GM21447 (cell line): ENCODE measurements around the gene SAMD8.

Source experiments
- ATAC-seq: cut with Tn5 transposase; IDR thresholded peaks from one replicate; pipeline ENCODE4 v1.9.1; 2021; ENCODE audit not compliant: unreplicated experiment

Gene SAMD8

GRCh38 chr10:75084834-75085384, 26.5 kb upstream of the SAMD8 start:
- ATAC-seq, result no peak

GRCh38 chr10:75086278-75086934, 25.1 kb upstream of the SAMD8 start:
- no peak for ATAC-seq

GRCh38 chr10:75088640-75089039, 22.8 kb upstream of the SAMD8 start:
- ATAC-seq, result no peak

- ATAC-seq, result no peak
These were observed 21.8 kb upstream of the SAMD8 start for GRCh38 chr10:75089634-75090033.

DNA sequence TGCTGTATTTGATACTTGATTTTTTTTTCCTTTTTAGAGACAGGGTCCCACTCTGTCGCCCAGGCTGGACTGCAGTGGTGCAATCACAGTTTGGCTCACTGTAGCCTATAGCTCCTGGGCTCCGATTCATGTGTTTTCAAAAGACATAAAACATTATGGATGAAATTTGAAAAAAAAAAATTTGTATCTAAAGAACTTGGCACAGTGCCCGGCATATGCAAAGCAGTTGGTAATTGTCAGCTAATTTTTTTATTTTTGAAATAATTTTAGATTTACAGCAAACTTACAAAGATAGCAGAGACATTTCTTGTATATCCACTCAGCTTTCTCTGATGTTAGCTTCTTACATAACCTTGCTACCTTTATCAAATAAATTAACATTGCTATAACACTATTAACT, 20.3 kb upstream of the SAMD8 start:
- ATAC-seq, result no peak

DNA sequence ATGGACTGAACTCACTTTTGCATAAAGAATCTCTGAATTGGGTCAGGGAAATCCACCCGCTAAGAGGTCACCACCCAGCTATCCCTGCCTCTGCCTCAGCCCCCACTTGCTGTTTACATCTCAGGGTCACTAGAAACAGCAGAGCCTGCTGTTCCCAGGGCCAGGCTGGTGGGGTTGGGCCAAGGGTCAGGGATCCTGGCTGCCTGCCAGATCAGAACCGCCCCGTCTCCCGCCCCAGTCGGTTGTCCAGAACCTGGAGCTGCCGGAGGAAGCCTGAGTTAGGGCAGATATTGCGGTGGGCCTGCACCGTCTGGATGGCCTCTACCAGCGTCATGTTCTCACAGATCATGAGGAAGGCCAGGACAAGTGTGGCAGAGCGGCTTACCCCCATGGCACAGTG, 17.0 kb upstream of the SAMD8 start:
- no peak for ATAC-seq

- no peak for ATAC-seq
These were observed 15.8 kb upstream of the SAMD8 start for GRCh38 chr10:75095631-75096030.

DNA sequence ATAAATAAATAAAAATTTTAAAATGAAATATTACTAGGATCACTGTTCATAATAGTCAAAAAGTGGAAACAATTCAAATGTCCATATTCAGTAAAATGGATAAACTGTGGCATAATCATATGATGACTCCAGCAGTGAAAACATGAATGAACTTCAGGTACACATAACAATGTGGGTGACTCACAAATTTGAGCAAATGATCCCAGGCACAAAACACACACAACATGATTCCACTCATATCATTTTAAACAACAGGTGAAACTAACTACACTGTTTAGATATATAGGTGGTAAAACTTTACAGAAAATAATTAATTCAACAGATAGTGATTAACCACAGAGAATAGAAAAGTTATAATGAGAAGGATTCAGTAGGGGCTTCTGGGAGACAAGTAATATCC, 14.7 kb upstream of the SAMD8 start:
- ATAC-seq, result no peak

- no peak for ATAC-seq
These were observed 13.7 kb upstream of the SAMD8 start for GRCh38 chr10:75097666-75098285.

- ATAC-seq, result no peak
These were observed 12.4 kb upstream of the SAMD8 start for GRCh38 chr10:75098902-75099673.

DNA sequence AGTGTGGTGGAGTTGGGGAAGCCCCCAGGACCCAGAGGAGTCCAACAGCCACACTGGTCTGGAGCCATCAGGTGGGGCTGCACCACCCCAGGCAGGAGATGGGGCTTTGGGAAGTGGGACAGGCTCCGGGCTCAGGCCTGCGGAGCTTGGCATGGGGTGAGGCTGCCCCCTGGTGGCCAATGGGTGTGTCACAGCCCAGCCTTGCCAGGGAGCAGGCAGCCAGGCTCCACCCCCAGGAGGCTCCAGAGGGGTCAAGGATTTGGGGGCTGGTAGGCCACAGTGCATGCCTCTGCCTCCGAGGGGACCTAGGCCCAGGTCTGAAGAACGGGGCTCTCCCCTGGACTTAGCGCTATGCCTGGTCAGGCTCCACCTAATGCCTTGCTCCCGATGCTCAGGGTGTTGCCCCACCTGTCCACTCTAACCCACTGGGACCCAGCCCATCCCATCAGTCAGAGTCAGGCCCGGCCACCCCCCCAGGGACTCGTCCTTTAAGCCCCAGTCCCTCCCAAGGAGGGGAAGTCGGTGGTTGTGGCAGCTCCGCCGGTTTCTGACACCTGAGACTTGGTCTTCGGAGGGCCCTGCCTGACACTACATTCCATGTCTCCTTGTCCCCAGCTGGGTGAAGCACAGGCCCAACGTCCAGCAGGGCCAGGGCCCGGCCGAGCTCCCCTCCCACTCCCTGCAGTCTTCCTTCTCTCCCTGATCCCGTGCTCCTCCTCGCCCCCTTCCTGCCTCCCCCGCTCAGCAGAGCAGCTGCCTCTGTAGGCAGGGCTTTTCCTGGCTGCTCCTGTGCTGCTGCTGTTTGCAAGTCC, 11.3 kb upstream of the SAMD8 start:
- peak; percentile 65 for ATAC-seq

DNA sequence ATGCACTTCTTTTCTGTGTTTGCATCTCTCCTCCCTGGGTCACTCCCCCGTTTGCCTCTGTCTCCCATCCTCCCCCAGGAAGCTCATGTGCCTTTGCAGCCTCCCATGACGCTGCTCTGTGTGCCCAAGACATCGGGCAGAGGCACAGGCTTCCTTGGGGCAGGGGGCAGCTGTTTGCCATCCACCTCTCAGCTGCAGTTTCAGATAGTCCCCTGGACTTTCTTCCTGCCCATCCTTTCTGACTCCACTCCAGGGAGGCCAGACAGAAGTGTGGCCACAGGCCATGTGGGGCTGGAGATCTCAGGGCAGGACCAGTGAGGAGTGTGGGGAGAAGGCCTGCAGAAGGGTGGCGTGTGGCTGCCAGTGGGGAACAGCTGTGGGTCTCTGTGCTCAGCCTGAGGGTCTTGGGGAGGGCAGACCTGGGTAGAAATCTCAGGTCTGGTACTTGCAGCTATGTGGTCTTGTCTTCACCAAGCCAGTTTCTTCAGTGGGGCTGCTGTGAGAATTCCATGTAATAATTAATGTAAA, 10.6 kb upstream of the SAMD8 start:
- ATAC-seq, result no peak

DNA sequence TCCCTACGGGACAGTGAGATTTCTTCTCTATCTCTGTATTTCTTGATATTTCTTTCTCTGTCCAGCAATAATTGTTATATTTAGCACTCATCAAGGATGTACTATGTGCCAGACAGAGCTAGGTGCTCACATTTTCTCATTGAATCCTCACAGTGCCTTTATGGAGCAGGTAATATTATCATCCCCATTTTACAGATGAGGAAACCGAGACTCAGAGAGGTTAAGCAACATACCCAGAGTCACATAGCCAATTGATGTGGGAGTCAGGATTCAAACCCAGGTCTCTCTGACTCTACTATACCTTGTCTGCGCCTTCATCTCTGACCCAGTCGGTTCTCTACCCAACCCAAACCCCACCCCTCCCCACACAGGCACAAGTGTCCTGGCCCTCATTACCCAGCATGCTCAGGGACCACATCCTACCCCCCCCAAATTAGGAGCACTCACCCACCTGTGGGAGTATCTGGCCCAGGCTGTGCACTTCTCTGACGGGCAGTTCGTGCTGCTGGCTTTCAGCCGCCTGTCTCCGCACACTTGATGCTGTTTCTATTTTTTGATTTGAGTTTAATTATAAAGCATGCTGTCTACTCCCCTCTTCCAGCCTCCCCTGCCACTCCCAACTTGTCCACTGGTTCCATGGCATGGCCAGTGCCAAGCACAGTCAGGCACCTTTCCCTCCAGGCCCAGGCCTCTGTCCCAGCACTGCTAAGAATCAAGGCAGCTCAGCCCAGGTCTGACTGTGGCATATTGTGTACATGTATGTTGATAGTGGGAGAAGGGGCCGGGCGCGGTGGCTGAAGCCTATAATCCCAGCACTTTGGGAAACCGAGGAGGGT, 9.8 kb upstream of the SAMD8 start:
- ATAC-seq, result no peak

- ATAC-seq, result no peak
These were observed 8.4 kb upstream of the SAMD8 start for GRCh38 chr10:75102830-75103673.

DNA sequence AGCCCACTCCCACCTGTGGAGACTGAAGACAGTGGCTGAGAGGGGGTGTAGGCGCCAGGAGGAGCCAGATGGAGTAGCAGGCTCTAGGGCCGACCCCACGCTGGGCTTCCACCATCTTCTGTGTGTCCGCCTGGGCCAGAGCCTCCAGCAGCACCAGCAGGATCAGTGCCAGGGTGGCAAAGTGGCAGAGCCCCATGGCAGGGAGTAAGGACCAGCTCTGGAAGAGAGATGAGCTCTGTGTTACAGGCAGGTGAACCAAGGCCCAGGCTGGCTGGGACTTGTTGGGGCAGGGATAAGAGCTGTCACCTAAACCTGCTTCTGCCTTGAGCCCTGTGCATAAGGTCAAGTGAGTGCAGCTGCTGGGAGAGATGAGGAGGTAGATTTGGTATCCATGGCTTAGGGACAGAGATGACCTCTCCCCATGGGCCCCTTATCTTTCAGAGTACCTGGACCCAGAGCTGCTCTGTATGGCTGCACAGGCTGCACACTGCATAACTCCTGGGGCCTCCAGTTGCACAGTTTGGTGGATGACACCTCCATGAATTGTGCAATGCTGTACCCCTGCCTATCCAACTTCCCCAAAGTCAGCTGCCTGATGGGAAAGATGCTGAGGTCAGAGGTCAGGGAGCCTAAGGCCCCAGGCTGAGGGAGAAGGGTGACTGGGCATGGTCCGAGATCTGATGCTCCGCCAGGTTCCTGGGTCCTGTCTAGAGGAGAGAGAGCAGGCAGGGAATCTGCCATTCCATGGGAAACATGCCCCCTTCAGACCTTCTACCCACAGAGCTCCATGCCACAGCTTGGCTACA, 7.4 kb upstream of the SAMD8 start:
- ATAC-seq, result no peak

DNA sequence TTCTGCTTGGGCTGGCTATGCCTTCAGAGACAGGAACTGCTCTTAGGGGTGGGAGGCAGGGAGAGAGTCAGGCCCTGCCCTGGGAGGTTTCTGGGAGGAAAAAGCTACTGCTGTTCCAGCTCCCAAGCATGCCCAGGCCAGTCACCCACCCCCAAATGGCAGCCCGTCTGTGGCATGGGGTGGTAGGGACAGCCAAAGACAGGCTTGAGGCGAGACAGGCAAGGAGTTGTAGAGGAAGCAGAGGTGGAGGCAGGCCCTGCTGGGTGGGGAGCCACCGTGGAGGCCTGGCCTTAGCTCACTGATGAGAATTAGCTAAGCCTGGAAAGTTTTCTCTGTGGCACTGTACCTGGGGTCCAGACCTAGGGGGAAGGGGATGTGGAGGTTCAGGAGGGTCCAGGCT, 6.6 kb upstream of the SAMD8 start:
- ATAC-seq, result no peak

- ATAC-seq, result no peak
These were observed 5.8 kb upstream of the SAMD8 start for GRCh38 chr10:75105576-75106197.

GRCh38 chr10:75106242-75106641, 5.2 kb upstream of the SAMD8 start:
- ATAC-seq, result no peak
